ENCODE results near the gene SPP2. TPM values are rescaled to one million over a fixed set of nuclear protein-coding genes. Genes with fewer than 3 reads are reported as not detected.

Gene SPP2
- total and polyA plus RNA-seq, 12 donors, result not detected

DNA sequence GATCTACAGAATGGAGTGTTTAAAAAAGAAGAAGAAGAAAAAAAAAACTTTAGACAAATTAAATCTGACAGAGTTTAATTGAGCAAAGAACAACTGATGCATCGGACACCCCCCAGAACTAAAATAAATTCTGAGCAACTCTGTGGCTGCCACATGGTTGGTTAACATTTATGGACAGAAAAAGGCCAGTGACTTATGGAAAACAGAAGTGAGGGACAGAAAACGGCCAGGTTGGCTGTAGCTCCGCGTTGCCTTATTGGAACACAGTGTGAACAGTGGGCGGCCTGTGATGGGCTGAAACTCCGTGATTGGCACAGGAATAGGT is 75.6 kb downstream of the SPP2 start:
- DNase-seq (no peak), ATAC-seq (no peak)
- TF ChIP-seq, protein P1, sequence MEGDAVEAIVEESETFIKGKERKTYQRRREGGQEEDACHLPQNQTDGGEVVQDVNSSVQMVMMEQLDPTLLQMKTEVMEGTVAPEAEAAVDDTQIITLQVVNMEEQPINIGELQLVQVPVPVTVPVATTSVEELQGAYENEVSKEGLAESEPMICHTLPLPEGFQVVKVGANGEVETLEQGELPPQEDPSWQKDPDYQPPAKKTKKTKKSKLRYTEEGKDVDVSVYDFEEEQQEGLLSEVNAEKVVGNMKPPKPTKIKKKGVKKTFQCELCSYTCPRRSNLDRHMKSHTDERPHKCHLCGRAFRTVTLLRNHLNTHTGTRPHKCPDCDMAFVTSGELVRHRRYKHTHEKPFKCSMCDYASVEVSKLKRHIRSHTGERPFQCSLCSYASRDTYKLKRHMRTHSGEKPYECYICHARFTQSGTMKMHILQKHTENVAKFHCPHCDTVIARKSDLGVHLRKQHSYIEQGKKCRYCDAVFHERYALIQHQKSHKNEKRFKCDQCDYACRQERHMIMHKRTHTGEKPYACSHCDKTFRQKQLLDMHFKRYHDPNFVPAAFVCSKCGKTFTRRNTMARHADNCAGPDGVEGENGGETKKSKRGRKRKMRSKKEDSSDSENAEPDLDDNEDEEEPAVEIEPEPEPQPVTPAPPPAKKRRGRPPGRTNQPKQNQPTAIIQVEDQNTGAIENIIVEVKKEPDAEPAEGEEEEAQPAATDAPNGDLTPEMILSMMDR (IDR thresholded peaks at IDR 0.05), result no peak
- H3K4me1 ChIP-seq, result no peaks in the 10 kb centered on the region
- H3K27me3 ChIP-seq, result peaks cover 0 to 15% (median under 1%) of the 10 kb centered on the region in 7 donors
- intact Hi-C loops (cut with DNase I), result loop anchor here in 1 of 10 donors (5.0 kb wide), 1 partner anchor 986 kb away; no protein-coding TSS in a partner anchor
- no peak overlapping the region for H3K27ac ChIP-seq
- no peaks in the 10 kb centered on the region for H3K36me3 ChIP-seq
- 83 to 95% methylated on average over 6 of the region's 6 CpGs for WGBS, 2 donors
- no peaks in the 10 kb centered on the region for H3K9me3 ChIP-seq
- H3K4me3 ChIP-seq, result no peak overlapping the region

Other genes starting within 250 kb of the SPP2 start
- gene HJURP, start 196.2 kb upstream of the SPP2 start, total RNA-seq, result 1 to 10 TPM in 2 of 10 donors, under 1 TPM in 4, not detected in 4; 0.24 to 2.9 (median 0.45) TPM
- under 1 TPM; 0.22 to 0.28 TPM for gene HJURP, start 196.2 kb upstream of the SPP2 start, polyA plus RNA-seq
- not detected for gene TRPM8, start 133.3 kb upstream of the SPP2 start, total RNA-seq
- gene TRPM8, start 133.3 kb upstream of the SPP2 start, polyA plus RNA-seq, result not detected